ENCODE results near the gene C11orf91. TPM values are rescaled to one million over a fixed set of nuclear protein-coding genes. Genes with fewer than 3 reads are reported as not detected.
A peak's percentile ranks its signal among the peaks of the same experiment; 100 is the strongest.

C11orf91 gene
- total and polyA plus RNA-seq, 12 donors = 0.17 to 3.0 TPM; not detected in 10

DNA sequence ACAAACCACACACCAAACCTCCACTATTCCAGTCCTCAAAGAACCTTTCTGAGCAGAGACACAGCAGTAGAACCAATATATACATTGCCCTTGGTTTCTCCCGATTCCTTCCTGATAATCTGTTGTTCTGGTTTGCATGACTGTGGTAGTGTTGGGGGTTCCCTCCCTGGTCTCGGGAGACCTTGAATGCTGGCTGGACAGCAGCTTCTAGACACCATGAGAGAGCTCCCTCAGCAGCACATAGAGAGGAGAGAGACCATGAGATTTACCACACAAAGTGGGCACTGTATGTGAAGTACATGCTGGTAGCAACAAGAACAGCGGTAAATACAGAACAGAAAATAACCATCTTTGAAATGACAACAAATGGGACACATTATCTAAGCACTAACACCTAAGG lies 2.6 kb downstream of the C11orf91 start:
- Histone ChIP-seq H3K4me1 (peaks cover 20 to 84% (median 71%) of the 10 kb centered on the region in 9 donors), H3K9me3 (no peaks in the 10 kb centered on the region), H3K27me3 (no peaks in the 10 kb centered on the region), H3K36me3 (no peaks in the 10 kb centered on the region), H3K4me3 (no peak overlapping the region), H3K27ac (peak overlapping the region in 1 of 10 donors; percentile 26)
- intact Hi-C loops (cut with DNase I) = loop anchor here in 5 of 10 donors (10.0 kb wide), 2 partner anchors 443 to 533 kb away; partner anchors contain the start of genes HIPK3 (in 3 of the 5) and CSTF3 (in 2 of the 5)
- ATAC-seq (no peak), DNase-seq (no peak)
- TF ChIP-seq, protein P1, sequence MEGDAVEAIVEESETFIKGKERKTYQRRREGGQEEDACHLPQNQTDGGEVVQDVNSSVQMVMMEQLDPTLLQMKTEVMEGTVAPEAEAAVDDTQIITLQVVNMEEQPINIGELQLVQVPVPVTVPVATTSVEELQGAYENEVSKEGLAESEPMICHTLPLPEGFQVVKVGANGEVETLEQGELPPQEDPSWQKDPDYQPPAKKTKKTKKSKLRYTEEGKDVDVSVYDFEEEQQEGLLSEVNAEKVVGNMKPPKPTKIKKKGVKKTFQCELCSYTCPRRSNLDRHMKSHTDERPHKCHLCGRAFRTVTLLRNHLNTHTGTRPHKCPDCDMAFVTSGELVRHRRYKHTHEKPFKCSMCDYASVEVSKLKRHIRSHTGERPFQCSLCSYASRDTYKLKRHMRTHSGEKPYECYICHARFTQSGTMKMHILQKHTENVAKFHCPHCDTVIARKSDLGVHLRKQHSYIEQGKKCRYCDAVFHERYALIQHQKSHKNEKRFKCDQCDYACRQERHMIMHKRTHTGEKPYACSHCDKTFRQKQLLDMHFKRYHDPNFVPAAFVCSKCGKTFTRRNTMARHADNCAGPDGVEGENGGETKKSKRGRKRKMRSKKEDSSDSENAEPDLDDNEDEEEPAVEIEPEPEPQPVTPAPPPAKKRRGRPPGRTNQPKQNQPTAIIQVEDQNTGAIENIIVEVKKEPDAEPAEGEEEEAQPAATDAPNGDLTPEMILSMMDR (IDR thresholded peaks at IDR 0.05) = no peak
- WGBS, 2 donors = 66 to 69% methylated on average over 3 of the region's 3 CpGs

DNA sequence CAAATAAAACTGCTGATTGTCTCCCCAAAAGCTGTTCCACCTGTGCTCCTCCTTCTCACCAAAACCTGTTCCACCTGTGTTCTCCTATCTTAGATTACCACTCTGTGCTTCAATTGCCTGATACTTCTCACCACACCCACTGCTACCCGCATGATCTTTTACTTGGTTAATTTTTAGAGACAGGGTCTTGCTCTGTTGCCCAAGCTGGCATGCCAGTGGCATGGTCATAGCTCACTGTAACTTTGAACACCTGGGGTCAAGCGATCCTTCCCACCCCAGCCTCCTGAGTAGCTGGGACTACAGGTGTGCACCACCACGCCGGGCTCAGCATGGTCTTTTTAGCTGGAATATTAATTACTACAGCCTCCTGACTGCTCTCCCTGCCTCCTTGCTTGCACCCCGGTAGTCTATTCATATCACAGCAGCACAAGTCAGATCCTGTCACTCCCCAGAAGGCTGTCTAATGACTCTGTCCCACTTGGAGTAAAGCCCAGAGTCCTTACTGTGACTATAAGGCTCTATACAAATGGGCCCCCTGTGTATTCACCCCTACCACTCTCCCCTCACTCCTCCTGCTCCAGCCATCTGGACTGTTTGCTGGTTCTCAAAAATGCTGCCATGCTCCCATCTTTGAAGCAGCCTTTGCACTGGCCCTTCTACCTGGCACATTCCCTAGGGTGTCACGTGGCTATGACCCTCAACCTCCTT lies 3.5 kb downstream of the C11orf91 start:
- Histone ChIP-seq H3K27ac (no peak overlapping the region), H3K9me3 (no peaks in the 10 kb centered on the region), H3K4me1 (peaks cover 18 to 84% (median 69%) of the 10 kb centered on the region in 9 donors), H3K36me3 (no peaks in the 10 kb centered on the region), H3K4me3 (no peak overlapping the region), H3K27me3 (no peaks in the 10 kb centered on the region)
- 74 to 82% methylated on average over 6 of the region's 6 CpGs for WGBS, 2 donors
- no peak for ATAC-seq
- intact Hi-C loops (cut with DNase I) = loop anchor here in 5 of 10 donors (10.0 kb wide), 2 partner anchors 442 to 532 kb away; partner anchors contain the start of genes HIPK3 (in 3 of the 5) and CSTF3 (in 2 of the 5)
- DNase-seq = no peak
- TF ChIP-seq, protein P1 (IDR thresholded peaks at IDR 0.05) = no peak

DNA sequence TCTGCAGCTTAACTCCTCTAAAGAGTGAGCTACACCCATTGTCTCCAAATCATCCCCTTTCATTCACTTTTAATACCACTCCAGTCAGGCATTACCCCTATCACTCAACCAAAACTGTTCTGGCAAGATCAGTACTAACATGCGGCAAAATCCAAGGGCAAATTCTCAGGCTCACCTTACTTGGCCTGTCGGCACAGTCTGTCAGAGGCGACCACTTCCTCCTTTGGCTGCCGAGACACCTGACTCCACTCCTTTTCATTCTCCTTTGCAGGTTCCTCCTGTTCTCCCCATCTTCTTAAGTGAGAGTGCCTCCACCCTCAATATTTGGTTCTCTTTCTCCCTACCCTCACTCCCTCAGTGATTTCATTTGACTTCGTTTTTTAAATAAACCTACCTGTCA lies 4.2 kb downstream of the C11orf91 start:
- no peak overlapping the region for H3K27ac ChIP-seq
- no peak overlapping the region for H3K4me3 ChIP-seq
- H3K36me3 ChIP-seq = no peaks in the 10 kb centered on the region
- peaks cover 21 to 84% (median 70%) of the 10 kb centered on the region in 9 donors for H3K4me1 ChIP-seq
- no peaks in the 10 kb centered on the region for H3K27me3 ChIP-seq
- DNase-seq (no peak), ATAC-seq (no peak)
- TF ChIP-seq, protein P1 (IDR thresholded peaks at IDR 0.05) = no peak
- intact Hi-C loops (cut with DNase I) = loop anchor here in 5 of 10 donors (10.0 kb wide), 2 partner anchors 442 to 532 kb away; partner anchors contain the start of genes HIPK3 (in 3 of the 5) and CSTF3 (in 2 of the 5)
- WGBS, 2 donors = 84 to 90% methylated on average over 5 of the region's 5 CpGs
- H3K9me3 ChIP-seq = no peaks in the 10 kb centered on the region

DNA sequence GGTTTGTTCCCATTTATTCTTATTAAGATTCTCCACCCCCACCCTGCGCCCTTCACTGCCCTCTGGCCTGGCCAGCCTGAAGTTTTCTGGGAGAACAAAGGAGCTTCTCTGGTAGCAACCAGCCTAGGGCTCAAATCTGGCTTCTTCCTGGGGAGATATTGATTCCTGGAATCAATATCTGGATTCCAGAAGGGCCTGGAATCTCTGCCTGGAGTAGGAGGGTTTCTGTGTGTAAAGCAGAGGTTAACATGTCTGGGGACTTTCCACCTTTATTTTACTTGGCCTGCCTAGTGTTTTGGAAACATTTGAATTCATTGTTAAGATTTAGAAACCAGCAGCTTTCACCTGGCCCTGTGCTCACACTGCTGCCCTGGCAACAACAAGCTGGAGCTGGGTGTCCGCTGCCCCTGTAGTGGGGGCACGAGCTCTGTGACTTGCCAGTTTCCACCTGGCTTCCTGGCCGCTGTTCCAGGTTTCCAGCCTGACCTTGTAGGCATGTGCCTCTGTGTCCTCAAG lies 5.5 kb downstream of the C11orf91 start:
- Histone ChIP-seq H3K4me3 (no peak overlapping the region), H3K36me3 (no peaks in the 10 kb centered on the region), H3K4me1 (peaks cover 25 to 91% (median 74%) of the 10 kb centered on the region in 9 donors), H3K9me3 (no peaks in the 10 kb centered on the region), H3K27ac (peak overlapping the region in 8 of 10 donors; percentile 4 to 94 (median 47)), H3K27me3 (no peaks in the 10 kb centered on the region)
- intact Hi-C loops (cut with DNase I) = loop anchor here in 5 of 10 donors (10.0 kb wide), 2 partner anchors 440 to 530 kb away; partner anchors contain the start of genes HIPK3 (in 3 of the 5) and CSTF3 (in 2 of the 5)
- TF ChIP-seq, protein P1 (IDR thresholded peaks at IDR 0.05) = no peak
- WGBS, 2 donors = 58 to 66% methylated on average over 4 of the region's 4 CpGs
- DNase-seq (no peak), ATAC-seq (no peak)

Measured in heart right ventricle (tissue), 16 donors.